Neural cell (in vitro differentiated cells): ENCODE measurements around the gene TOLLIP.

Experiments used
- EZH2 ChIP-seq: fragments of 200-600, 300-800 bp; shearing (Covaris generic), sonication (generic); IDR thresholded peaks from 2 replicates; pipeline ENCODE4 v1.6.1; 2014; ENCODE audit warnings: antibody characterized with exemption, low read length, borderline replicate concordance, mild to moderate bottlenecking; ENCODE audit not compliant: insufficient read depth, poor library complexity, severe bottlenecking
- MXI1 ChIP-seq: fragments of 450-650 bp; conservative IDR thresholded peaks from 2 replicates; pipeline ENCODE4 v1.6.1; 2014; ENCODE audit warnings: antibody characterized with exemption, mild to moderate bottlenecking; ENCODE audit not compliant: poor library complexity, severe bottlenecking
- TF ChIP-seq, protein P1 (sequence below): fragments of 450-650 bp; IDR thresholded peaks from 2 replicates; pipeline ENCODE4 v1.5.1; 2014; ENCODE audit warnings: antibody characterized with exemption, mild to moderate bottlenecking, moderate library complexity; ENCODE audit not compliant: poor library complexity, severe bottlenecking

DNA sequence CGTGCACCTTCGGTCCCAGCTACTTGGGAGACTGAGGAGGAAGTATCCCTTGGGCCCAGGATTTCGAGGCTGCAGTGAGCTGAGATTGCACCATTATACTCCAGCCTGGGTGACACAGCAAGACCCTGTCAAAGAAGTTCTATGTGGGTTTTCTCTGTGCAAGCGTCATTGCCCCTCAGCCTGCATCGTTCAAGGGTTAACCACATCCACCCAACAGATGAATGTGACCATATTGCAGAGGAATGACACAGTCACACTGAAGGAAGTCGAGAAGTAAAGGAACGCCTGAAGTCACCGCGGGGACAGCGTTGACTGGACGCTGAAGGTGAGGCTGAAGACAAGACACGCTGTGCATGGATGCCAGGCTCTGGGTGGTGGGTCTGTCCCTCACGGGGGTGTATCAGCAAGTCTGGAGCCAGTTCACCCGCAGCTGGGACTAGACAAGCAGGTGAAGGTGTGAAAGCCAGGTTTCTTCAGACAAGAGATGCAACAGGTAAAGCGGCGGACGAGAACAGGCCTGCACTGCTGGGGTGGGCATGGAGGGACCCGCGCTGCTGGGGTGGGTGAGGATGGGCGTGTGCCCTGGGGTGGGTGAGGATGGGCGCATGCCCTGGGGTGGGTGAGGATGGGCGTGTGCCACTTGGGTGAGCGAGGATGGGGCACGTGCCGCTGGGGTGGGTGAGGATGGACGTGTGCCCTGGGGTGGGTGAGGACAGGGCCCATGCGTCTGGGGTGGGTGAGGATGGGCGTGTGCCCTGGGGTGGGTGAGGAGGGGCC, 36.5 kb upstream of the TOLLIP start:
- TF ChIP-seq, protein P1, sequence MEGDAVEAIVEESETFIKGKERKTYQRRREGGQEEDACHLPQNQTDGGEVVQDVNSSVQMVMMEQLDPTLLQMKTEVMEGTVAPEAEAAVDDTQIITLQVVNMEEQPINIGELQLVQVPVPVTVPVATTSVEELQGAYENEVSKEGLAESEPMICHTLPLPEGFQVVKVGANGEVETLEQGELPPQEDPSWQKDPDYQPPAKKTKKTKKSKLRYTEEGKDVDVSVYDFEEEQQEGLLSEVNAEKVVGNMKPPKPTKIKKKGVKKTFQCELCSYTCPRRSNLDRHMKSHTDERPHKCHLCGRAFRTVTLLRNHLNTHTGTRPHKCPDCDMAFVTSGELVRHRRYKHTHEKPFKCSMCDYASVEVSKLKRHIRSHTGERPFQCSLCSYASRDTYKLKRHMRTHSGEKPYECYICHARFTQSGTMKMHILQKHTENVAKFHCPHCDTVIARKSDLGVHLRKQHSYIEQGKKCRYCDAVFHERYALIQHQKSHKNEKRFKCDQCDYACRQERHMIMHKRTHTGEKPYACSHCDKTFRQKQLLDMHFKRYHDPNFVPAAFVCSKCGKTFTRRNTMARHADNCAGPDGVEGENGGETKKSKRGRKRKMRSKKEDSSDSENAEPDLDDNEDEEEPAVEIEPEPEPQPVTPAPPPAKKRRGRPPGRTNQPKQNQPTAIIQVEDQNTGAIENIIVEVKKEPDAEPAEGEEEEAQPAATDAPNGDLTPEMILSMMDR: no peak
- no peak for TF ChIP-seq EZH2
- TF ChIP-seq MXI1: no peak
